NOMO-1 (cell line): Measurements from ENCODE around the gene ZNF555.
"Not testable (repeated sequence)": the region's sequence is repeated elsewhere in the genome, so short reads cannot be mapped to it uniquely, and the experiment has no call there.

Experiments
- DNase-seq, 2 experiments: peaks; one replicate each; lab custom pipeline; 2025; ENCODE audit not compliant: unreplicated experiment in 2 of 2; lab: John Stamatoyannopoulos, UW

The ZNF555 gene

GRCh38 chr19:2806736-2807378 is 34.4 kb upstream of the ZNF555 start:
- DNase-seq = no peak

GRCh38 chr19:2807379-2808128 is 33.7 kb upstream of the ZNF555 start:
- no peak for DNase-seq

- no peak for DNase-seq
Observed at GRCh38 chr19:2808129-2808941, 32.9 kb upstream of the ZNF555 start.

- DNase-seq = no peak
Observed at GRCh38 chr19:2809387-2810140, 31.7 kb upstream of the ZNF555 start.

- DNase-seq = no peak
Observed at GRCh38 chr19:2810141-2811091, 30.9 kb upstream of the ZNF555 start.

- no peak for DNase-seq
Observed at GRCh38 chr19:2811221-2811722, 30.0 kb upstream of the ZNF555 start.

- no peak for DNase-seq
Observed at GRCh38 chr19:2811735-2812413, 29.4 kb upstream of the ZNF555 start.

- DNase-seq = no peak
Observed at GRCh38 chr19:2812414-2813234, 28.7 kb upstream of the ZNF555 start.

- DNase-seq = no peak
Observed at GRCh38 chr19:2813235-2814160, 27.8 kb upstream of the ZNF555 start.

GRCh38 chr19:2814426-2814825 is 26.8 kb upstream of the ZNF555 start:
- DNase-seq = no peak

- DNase-seq = no peak
Observed at GRCh38 chr19:2815191-2815614, 26.1 kb upstream of the ZNF555 start.

GRCh38 chr19:2815923-2816322 is 25.4 kb upstream of the ZNF555 start:
- DNase-seq = no peak

- no peak for DNase-seq
Observed at GRCh38 chr19:2816641-2817040, 24.6 kb upstream of the ZNF555 start.

GRCh38 chr19:2817237-2817829 is 23.9 kb upstream of the ZNF555 start:
- DNase-seq = not testable (repeated sequence)

- DNase-seq = peak; percentile 88 to 96
Observed at GRCh38 chr19:2819540-2820111, 21.6 kb upstream of the ZNF555 start, which contains the start of gene ZNF554. TSS of gene ZNF554 (plus strand) at chr19:2819868. CDS start at chr19:2820072, 204 bp downstream.

- DNase-seq = peak in 1 of 2 experiments; percentile 6
Observed at GRCh38 chr19:2820112-2820702, 21.1 kb upstream of the ZNF555 start.
